ENCODE measurements around the gene ZBTB21.

The ZBTB21 gene

GRCh38 chr21:41948901-41949300, 61.3 kb downstream of the ZBTB21 start:
- no peak for DNase-seq

- DNase-seq: no peak
These were observed 61.9 kb downstream of the ZBTB21 start for GRCh38 chr21:41948078-41948895.

- no peak for DNase-seq
These were observed 64.2 kb downstream of the ZBTB21 start for GRCh38 chr21:41945982-41946381.

- DNase-seq: no peak
These were observed 66.3 kb downstream of the ZBTB21 start for GRCh38 chr21:41943851-41944250.

DNA sequence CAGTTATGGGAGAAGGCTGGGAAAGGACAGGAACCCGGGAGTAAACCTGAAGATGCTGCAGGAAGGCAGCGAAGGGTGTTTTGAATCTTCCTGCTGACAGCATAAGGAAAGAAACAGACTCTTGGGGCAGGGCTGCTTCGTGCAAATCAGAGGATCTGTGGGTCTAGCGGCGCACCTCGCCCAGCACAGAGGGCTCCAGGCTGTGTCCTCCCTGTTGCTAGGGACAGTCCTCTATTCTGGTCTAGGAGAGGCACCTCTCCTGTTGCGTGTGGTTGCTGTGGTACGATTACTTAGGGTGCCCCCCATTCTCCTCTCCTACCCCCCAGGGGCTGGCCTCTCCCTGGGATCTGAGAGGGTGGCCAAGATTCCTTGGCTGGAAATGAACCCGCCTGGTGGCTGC, 67.7 kb downstream of the ZBTB21 start:
- DNase-seq: no peak

GRCh38 chr21:41941941-41942340, 68.2 kb downstream of the ZBTB21 start:
- no peak for DNase-seq

GRCh38 chr21:41940431-41940830, 69.7 kb downstream of the ZBTB21 start:
- DNase-seq: no peak

DNA sequence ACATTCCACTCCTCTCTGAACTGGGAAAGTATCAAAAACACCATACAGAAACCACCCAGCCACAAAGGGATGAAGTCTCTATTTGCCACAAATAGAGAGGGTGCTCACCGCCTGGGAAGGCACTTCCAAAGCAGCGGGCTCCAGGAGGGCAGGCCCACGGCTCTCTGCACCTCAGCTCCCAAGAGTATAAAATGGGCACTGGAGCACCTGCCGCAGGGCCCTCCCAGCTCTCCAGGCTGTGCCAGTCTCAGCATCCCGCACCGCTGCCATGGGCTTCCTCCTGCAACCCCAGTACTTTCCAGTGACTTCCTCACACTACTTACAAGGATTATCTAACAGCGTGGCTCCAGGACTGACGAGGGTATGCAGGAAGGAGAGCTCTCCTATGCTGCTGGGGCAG, 70.8 kb downstream of the ZBTB21 start:
- no peak for DNase-seq

Measured in eye (tissue), 1 donor.